BE2C (cell line): ENCODE data around the gene NAA80.

Source experiments
- DNase-seq: peaks from one replicate; pipeline ENCODE4 v3.0.0-alpha.2; 2020
- H3K27me3 ChIP-seq: fragments of 250-450 bp; sonication (Bioruptor Pico); 2 replicates; pipeline ENCODE4 v1.5.1; 2020; ENCODE audit warnings: mild to moderate bottlenecking
- H3K36me3 ChIP-seq: fragments of 250-450 bp; sonication (Bioruptor Pico); 2 replicates; pipeline ENCODE4 v1.5.1; 2020; ENCODE audit warnings: mild to moderate bottlenecking
- H3K4me1 ChIP-seq: fragments of 250-450 bp; sonication (Bioruptor Pico); 2 replicates; pipeline ENCODE4 v1.5.1; 2020
- H3K4me3 ChIP-seq: 2 replicates; pipeline ENCODE4 v1.5.1; 2011; ENCODE audit warnings: low read depth, low read length
- H3K9me3 ChIP-seq: fragments of 250-450 bp; sonication (Bioruptor Pico); 2 replicates; pipeline ENCODE4 v1.5.1; 2020
- CTCF ChIP-seq: IDR thresholded peaks from 2 replicates; pipeline ENCODE4 v1.5.1; 2012; ENCODE audit warnings: mild to moderate bottlenecking, low read depth, low read length

NAA80 gene

GRCh38 chr3:50338965-50339364, 39.8 kb upstream of the NAA80 start:
- no peak for DNase-seq
- H3K4me1 ChIP-seq = peaks cover 3% of the 10 kb centered on the region; the same call in 1 of the 2 replicates
- no peaks in the 10 kb centered on the region for H3K9me3 ChIP-seq
- no peaks in the 10 kb centered on the region for H3K27me3 ChIP-seq
- H3K36me3 ChIP-seq = peaks cover 3% of the 10 kb centered on the region; the same call in 1 of the 2 replicates
- no peak overlapping the region for H3K4me3 ChIP-seq
- no peak for TF ChIP-seq CTCF

- H3K4me1 ChIP-seq = peaks cover 3% of the 10 kb centered on the region; the same call in 1 of the 2 replicates
- no peaks in the 10 kb centered on the region for H3K27me3 ChIP-seq
- peak overlapping the region; percentile 95 for H3K4me3 ChIP-seq
- TF ChIP-seq CTCF = no peak
- H3K36me3 ChIP-seq = peaks cover 3% of the 10 kb centered on the region
- peak; percentile 97 for DNase-seq
- no peaks in the 10 kb centered on the region for H3K9me3 ChIP-seq
These were observed 38.1 kb upstream of the NAA80 start for GRCh38 chr3:50337175-50337861.

GRCh38 chr3:50336452-50337174, 37.4 kb upstream of the NAA80 start:
- H3K9me3 ChIP-seq = no peaks in the 10 kb centered on the region
- H3K4me3 ChIP-seq = peak overlapping the region; percentile 95
- H3K4me1 ChIP-seq = peaks cover 3% of the 10 kb centered on the region; the same call in 1 of the 2 replicates
- no peak for TF ChIP-seq CTCF
- no peak for DNase-seq
- no peaks in the 10 kb centered on the region for H3K27me3 ChIP-seq
- peaks cover 10% of the 10 kb centered on the region for H3K36me3 ChIP-seq

GRCh38 chr3:50334339-50335075, 35.3 kb upstream of the NAA80 start:
- Histone ChIP-seq H3K27me3 (no peaks in the 10 kb centered on the region), H3K4me3 (no peak overlapping the region), H3K9me3 (no peaks in the 10 kb centered on the region), H3K36me3 (peaks cover 27% of the 10 kb centered on the region), H3K4me1 (peaks cover 3% of the 10 kb centered on the region; the same call in 1 of the 2 replicates)
- no peak for DNase-seq
- no peak for TF ChIP-seq CTCF

- Histone ChIP-seq H3K36me3 (peaks cover 27% of the 10 kb centered on the region), H3K4me1 (peaks cover 3% of the 10 kb centered on the region; the same call in 1 of the 2 replicates), H3K27me3 (no peaks in the 10 kb centered on the region), H3K9me3 (no peaks in the 10 kb centered on the region), H3K4me3 (no peak overlapping the region)
- TF ChIP-seq CTCF = no peak
- no peak for DNase-seq
These were observed 34.6 kb upstream of the NAA80 start for GRCh38 chr3:50333744-50334328.
